Fibroblast of skin of right biceps (primary cell): ENCODE data around the gene SRPRB.
"Not testable (repeated sequence)": the region's sequence is repeated elsewhere in the genome, so short reads cannot be mapped to it uniquely, and the experiment has no call there.

ENCODE experiments used
- DNase-seq: peaks from one replicate; pipeline ENCODE4 v3.0.0-alpha.2; 2013

Gene SRPRB

DNA sequence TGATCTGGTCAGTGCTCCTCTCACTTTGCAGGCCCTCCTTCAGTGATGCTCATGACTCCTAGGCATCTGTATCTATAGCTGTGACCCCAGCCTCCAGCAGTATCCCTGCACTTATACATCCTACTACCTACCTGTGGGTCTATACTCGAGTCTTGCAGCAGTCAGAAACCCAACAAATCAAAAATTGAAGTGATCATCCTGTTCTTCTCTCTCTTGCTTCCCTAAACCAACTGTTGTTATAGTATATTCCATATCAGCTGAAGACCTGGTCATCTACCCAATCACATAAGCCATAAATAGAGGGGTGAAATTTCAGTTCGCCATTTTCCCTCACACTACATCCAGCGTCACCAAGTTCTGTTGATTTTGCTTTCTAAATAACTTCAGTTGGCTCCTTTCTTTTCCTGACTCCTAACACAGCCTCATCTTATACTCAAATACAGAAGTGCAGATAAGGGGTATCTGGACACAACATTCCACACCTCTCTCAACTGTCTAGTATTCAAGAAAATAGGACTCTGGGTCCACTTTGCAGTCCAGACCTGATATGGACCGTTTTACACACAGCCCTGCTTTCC lies 25.9 kb upstream of the SRPRB start:
- no peak for DNase-seq

DNA sequence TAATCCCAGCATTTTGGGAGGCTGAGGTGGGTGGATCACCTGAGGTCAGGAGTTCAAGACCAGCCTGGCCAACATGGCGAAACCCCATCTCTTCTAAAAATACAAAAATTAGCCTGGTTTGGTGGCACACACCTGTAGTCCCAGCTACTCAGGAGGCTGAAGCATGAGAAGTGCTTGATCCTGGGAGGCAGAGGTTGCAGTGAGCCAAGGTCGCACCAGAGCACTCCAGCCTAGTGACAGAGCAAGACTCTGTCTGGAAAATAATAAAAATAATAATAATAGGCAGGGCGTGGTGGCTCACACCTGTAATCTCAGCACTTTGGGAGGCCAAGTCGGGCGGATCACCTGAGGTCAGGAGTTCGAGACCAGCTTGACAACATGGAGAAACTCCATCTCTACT lies 24.9 kb upstream of the SRPRB start:
- DNase-seq = not testable (repeated sequence)

DNA sequence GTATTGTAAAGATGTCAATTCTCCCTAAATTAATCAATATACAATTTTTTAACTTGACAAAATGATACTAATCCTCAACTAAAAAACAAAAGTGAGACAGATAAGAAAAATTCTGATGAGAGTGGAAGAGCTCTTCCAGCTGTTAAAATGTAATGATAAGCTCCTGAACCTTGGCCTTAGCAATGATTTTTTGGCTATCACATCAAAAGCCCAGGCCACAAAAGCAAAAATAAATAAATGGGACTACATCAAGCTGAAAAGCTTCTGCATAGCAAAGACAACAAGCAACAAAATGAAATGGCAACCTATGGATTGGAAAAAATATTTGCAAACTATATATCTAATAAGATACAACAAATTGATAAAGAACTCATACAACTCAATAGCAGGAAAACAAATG lies 24.0 kb upstream of the SRPRB start:
- DNase-seq = no peak

DNA sequence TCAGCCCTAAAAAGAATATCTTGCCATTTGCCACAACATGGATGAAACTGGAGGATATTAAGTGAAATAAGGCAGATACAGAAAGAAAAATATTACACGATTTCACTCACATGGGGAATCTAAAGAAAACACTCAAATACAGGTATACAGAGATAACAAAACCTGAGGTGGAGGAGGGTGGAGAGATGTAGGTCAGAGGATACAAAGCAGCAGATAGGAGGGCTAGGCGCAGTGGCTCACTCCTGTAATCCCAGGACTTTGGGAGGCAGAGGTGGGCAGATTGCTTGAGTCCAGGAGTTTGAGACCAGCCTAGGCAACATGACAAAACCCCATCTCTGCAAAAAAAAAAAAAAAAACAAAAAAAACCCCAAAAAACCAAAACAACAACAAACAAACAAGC lies 23.2 kb upstream of the SRPRB start:
- no peak for DNase-seq

DNA sequence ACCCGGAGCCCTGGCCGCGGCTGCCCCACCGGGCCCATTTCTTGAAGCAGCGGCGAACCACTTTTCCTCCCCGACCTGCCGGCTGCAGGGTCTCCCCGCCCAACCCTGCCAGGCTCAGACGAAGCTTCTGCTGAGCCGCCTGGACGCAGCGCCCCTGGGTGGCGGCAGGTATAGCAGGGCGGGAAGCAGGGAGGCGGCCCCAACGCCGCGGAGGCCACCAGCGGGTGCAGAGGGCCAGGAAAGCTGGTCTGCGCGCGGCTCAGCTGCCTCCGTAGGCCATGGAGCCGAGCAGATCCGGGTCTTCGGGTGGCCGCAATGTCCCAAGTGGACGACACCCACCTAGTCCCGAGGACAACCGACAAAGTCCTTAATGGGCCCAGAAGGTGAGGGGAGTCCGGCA lies 21.9 kb upstream of the SRPRB start:
- DNase-seq = no peak

DNA sequence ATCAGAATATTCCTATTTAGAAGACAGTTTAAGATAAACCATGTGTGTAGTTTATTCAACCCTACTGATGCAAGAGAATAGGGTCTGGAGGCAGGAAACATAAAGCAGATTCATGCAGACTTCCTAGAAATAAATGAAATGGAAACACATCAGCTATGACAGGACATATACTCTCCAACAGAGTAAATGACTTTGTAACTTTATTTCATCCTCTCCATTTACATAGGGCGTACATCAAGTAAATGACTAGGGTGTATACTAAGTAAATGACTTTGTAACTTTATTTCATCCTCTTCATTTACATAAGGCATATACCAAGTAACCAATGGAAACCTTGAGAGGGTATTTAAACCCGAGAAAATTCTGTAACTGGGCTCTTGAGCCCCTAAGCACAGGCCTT lies 17.6 kb upstream of the SRPRB start:
- DNase-seq = no peak

DNA sequence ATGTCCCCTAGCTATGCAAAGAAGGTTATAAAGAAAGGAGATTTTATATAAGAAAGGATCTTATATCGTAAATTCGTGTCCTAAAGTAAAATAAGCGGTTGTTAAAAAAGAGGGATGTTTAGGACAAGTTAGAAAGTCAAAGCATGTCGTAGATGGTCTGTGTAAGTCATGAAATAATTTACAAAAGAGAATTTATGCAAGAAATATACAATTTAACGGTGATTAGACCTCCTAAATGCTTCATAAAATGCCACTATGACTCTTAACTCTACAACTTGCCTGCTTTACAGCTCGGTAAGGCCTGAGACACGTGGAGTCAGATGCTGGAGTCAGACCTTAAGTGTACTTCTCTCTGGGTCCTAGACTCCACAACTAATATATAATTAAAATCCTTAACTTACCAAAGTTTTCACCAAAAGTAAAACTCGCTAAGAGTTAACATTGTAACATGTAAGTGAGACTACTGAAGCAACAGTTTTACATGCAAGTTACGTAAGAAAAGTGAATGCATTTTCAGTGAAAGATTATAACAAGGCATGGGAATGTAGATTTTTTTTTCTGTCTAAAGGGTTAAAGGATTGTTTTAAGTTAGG lies 13.3 kb upstream of the SRPRB start:
- peak; percentile 27 for DNase-seq

DNA sequence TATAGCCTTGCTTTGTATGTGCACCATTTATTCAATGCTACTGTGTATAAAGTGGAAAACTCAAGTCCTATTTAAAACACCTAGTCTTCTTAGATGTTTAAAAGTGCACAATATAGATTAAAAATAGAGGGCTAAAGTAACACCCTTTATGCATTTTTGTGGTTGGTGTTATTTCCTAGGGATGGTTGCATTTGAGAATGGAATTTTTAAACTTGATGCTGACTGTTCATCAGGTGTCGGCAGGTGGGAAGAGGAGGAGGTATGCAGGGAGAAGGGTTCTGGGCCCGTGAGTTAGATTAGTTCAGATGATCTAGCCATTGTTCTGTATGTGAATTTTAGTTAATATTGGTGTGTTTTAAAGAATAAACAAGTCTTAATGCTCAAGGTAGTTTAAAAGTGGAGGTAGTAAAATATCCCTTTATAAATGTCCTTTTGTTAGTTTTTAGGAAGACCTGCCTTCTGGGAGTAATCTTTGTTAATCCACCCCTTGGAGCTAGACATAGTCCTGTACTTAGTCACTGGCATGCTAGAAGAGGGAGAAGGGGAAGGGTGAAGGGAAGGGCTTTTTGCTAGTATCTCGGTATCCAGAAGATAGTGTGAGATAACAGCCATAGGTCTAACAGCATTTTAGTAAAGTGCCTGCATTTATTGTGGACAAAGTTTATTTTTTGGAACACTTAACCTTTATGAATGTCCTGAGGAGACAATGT lies 8.1 kb upstream of the SRPRB start:
- DNase-seq = no peak

DNA sequence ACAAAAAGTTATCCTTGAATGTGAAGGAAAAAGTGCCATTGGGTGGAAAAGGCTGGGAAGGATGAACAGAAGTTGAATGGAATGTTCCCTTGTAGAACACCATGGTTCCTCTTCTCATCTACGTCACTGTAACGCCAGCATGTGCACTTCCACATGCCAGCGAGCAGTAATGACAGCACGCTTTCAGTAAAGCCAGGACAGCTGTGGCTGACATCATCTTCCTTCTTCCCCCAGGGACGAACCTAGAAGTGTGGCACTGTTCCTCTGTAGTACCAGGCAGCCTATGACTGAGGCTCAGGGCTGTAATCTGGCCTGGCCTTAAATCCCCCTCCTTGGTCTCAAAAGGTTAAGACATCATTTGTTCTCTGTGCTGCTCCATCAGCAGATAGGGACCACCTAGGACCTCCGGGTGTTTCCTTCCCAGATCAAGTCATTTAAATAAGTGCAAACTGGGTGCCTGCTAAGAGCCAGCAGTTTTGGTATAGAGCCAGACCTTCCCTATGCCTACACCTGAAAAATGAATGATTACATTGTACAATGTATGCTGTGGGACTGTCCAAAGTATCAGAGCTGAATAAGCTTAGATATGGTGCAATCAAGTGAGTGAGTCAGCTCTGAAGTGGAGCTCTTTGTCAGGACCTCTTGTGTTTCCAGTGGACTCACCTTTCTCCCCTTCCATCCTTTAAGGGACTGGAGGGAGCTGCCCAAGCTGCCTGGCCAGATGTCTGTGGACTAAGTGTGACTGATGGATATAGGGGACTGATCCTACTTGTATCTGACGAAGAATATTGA lies 5.6 kb upstream of the SRPRB start:
- no peak for DNase-seq

DNA sequence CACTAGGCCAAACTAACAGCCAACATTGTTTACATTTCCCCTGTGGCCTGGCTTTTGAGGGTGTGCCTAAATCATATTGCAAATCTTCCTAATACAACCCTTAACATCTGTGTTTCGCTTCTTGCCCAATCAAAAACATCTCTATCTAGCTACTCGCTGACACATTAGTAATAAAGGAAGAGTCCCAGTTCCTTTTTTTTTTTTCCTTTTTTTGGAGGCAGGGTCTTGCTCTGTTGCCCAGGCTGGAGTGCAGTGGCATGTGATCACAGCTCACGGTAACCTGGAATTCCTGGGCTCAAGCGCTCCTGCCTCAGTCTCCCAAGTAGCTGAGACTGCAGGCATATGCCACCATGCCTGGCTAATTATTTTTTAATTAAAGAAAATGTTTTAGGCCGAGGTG lies 2.1 kb upstream of the SRPRB start:
- DNase-seq = no peak

DNA sequence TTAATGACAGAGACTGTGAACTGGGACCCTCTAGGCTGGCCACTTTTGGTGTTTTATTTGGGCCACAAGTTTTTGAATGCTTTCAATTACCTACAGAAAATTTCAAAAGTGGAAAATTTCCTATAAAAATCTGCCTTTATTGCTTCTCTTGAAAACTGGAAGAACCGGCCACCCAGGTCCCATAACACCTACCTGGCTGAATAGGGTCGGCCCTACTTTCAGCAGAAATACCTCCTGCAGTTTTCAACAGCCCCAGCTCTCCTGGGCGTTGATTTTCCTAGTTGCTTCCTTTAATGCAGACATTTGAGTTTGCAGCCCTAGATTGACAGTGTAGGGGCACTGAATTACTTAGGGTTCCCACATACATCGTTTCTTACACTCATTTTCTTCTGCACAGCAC lies 719 bp upstream of the SRPRB start:
- no peak for DNase-seq

DNA sequence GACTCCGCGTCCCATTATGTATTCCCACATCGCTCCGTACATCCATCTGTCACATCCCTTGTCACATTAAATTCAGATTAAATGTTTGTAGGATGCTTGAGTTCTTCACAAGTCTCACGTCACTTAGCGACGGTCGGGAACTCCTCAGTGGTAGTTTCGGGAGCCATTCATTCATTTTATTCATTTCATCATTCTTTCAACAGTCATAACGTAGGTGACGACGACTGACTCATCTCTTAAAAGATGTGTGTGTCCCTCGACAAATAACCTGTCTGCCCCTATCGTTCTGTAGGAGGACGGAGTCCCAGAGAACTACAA lies 272 bp upstream of the SRPRB start:
- no peak for DNase-seq

DNA sequence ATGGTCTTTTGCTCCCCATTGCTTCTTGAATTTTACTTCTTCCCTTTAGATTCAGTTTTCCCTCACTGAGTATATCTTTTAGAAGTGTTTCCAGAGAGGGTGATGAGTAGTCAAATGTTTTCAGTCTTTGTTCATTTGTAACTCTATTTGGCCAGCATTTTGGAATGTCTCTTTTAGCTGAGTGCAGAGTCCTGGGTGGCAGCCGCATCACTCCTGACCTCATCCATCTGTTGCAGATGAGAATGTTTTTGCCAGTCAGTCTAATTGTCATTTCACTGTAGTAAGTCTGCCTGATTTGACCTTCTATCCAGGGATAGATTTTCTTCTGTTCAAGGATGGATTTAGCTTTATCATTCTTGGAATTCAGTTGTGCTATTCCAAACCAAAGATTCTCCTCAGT lies 7.3 kb downstream of the SRPRB start:
- DNase-seq = peak; percentile 33

DNA sequence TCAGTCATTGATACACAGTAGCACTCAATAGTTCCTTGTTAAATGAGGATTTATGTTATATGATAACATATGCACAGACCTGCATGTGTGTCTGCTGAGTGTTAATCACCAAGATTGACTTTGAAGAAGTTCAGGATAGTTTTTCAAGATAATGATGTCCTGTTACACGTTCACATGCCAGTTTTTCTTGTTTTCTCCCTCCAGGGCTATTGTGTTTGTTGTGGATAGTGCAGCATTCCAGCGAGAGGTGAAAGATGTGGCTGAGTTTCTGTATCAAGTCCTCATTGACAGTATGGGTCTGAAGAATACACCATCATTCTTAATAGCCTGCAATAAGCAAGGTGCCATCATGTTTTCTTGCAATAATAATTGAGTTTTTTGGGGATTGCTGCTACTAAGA lies 9.8 kb downstream of the SRPRB start:
- no peak for DNase-seq

DNA sequence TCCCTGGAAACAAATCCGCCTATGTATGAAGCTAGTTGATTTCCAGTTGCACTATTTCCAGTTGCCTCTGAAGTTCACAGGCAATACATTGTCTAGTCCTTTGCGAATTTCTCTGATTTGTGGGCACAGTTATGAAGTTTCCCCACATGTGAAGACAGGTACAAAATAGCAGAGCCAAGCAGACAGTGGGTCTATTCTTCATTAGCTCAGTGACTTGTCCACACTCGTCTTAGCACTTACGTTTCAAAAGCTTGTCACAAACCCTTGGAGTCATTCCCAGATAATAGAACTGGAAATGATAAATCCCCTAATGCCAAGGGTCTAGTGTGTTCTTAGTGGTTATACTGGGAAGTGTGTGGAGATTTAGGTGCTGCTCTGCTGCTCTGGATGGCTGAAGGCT lies 14.5 kb downstream of the SRPRB start:
- no peak for DNase-seq

DNA sequence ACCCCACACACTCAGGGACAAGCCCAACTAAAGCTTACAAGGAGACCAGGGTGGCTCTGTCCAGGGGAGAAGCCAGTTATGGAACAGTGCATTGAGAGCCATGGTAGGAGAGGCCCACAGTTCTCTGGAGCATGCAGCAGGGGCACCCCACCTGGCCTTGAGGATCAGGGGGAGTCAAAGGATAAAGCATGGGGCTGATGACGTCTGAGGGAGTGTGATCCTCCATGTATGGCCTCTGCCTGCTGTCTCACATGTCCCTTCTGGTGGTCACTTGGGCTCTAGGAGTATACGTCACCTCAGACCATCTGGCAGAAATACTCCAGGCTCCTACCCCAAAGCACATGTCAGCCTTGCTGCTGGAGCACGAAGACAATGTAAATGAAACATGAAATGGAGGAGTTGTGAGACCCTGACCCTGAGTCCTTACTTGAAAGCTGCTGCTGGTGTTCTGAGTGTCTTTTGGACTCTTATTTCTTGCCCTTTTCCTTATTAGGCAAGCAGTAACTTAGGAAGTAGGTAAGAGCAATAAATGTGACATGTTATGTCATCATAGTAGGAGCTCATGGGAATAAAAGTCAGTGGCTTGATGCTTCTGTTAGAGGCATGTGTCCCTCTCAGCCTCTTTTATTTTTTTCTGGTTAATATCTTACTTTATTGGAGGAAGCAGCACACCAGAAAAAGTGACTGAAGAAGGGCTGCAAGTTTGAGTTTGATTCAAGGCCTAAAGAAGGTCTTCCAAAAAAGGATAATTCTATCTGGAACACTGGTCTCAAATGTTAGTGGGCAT lies 15.5 kb downstream of the SRPRB start:
- DNase-seq = no peak

DNA sequence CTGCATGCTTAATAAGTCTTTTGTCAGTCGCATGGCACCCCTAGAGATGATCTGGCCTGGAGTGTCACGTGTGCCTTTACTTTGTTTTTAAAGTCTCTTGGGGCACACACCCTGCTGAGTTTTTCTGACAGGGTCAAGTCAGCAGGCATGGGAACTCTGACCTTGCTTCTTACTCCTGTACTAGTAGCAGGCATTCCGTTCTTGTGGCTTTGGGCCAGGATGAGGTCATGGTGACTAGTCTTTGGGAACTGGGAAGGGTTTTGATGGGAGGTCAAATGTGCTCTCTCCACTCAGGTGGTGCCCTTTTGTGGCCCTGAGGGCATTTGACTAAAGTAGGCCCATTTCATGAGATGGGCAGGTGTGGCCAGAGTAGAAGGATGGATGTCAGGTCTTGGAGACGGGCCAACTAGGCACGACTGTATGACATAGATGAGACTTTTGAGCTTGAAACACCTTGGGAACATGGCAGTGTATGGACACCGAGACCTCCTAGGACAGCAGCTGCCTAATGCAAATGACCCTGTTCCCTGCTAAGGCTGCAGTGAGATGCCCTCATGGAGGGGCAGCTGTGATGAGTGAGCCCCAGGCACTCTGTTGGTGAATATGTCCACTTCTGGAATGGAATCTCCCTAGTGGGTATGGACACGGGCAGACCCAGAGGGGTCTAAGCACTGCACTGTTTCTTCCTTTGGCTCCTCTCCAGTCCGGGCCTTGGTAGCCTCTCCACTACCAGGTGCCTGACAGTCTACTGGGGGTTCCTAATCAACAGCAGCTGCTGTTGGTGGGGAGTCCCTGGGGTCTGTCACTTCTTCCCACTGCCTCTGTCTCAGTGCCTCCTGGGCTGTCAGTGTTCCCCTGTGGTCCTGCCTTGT lies 16.4 kb downstream of the SRPRB start:
- peak; percentile 26 for DNase-seq

DNA sequence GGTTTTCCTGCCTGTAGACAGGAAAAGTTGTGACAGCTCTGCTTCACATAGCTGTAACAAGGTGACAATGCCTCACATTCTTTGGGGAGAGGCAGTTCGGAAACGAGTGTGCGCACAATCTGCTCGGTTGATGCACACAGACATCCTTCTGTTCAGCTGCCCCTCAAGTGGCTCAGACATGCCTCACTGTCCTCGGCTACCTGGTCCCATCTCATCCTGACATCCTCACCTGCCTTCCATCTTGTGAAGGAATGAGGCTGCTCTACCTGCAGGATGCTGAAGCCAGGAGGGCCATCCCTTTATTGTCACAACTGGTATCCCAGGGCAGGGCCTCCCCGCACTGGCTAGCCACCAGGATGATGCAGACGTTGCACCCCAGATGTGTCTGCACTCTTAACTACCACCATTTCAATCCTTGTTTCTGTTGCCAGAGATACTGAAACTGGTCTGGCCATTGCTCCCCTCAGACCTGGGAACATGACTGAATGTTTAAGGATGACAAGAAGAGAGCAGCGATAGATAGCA lies 19.4 kb downstream of the SRPRB start:
- DNase-seq = no peak

DNA sequence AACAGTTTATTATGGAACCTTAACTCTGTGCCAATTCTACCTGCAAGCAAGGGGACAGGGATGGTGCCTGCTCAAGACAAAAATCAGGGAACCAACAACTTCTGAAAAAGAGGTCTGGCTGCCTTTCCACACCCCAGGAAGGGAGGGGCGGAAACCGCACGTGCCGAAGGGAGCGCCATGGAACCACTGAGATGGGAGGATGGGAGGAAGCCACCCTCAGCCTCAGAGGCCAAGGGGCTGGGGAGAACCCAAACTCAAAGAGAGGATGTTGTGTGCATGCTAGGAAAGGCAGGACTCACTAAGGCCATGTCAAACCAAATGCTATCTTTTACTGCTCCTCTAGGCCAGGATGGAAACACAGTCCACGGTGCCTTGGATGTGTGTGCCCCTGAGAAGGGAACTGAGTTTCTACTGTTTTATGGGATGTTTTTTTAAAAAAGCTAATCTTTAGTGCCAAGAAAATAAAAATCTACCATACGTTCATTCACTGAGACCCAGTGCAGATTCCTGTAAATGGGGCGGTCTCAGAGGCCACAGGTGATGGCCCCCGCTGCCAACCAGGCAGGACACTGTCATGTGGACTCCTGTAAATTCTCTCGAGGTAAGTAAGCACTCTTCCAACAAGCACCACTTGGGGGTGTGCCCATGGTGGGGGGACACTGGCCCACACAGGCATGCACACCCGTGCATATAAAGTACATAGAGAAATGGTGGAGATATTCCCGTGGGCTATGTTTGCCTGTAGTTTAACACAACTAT lies 20.5 kb downstream of the SRPRB start:
- no peak for DNase-seq

DNA sequence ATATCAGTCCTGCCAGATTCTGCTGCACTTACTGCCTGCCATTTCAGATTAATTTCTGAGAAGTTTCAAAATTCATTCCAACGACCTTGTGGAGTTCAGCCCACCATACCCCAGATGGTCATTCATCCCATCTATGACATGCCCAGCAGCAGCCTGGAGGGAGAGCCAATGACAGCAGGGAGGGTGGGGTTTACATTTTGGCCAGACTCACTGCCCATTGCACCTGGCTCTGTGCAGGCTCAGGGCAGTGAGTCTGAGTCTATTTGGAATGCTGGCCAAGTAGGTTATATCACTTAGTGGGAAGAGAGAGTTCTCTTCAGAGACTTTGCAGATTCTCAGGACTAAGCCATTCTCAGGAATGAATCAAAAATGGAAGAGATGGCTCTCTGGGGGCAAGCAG lies 21.5 kb downstream of the SRPRB start:
- DNase-seq = no peak

DNA sequence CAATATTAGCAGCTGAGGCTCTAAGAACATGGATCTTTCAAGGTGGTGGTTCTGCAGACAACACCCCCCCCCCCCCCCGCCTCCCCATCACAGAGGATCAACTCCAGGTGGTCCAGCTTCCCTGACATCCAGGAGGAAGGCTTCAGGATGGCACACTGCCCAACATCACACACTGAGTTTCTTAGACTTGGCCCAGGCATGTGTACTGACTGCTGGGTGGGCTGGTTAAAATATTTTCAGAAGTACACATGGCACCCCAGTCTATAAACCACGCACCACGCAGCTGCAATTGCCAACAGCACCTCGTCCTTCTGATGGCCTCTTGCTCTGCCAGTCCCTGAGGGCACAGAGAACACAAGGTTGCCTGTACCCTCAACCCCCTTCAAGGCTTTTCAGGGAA lies 22.1 kb downstream of the SRPRB start:
- no peak for DNase-seq
